Fibroblast of lung (primary cell): Measurements from ENCODE around the gene ACAD11.

ENCODE experiments used
- CTCF ChIP-seq, 2 donors: IDR thresholded peaks in 1 of 2; conservative IDR thresholded peaks in 1 of 2; 1 replicate in 1 of 2; 2 replicates in 1 of 2; pipeline ENCODE4 v1.5.1; 2011 to 2012; ENCODE audit warnings: low read length in 2 of 2, control low read depth in 1 of 2, inconsistent platforms in 1 of 2, low read depth in 1 of 2, mild to moderate bottlenecking in 1 of 2
- EZH2 ChIP-seq: IDR thresholded peaks from 2 replicates; pipeline ENCODE4 v1.5.1; 2012; ENCODE audit warnings: low read length, control low read depth, mild to moderate bottlenecking; ENCODE audit errors: missing control alignments

GRCh38 chr3:132549890-132550578, 109.6 kb downstream of the ACAD11 start:
- no peak for TF ChIP-seq CTCF (conservative IDR thresholded peaks at IDR 0.05 in 1 of 2, IDR thresholded peaks at IDR 0.05 in 1 of 2; ENCODE audit: low read depth in 1 of 2, low read length in 2 of 2)
- no peak for TF ChIP-seq EZH2
